Smooth muscle cell (in vitro differentiated cells): ENCODE data around the gene WLS. TPM values are rescaled to one million over a fixed set of nuclear protein-coding genes. Genes with fewer than 3 reads are reported as not detected.

Experiments used
- DNase-seq: peaks from one replicate; lab custom pipeline; 2025; ENCODE audit not compliant: unreplicated experiment; lab: John Stamatoyannopoulos, UW
- H2AFZ ChIP-seq: fragments of 200-600 bp; sonication (generic); 2 replicates; pipeline ENCODE4 v1.6.0; 2016; ENCODE audit warnings: antibody characterized with exemption, low read depth, mild to moderate bottlenecking
- H3F3A ChIP-seq: fragments of 200-600 bp; sonication (generic); 2 replicates; pipeline ENCODE4 v1.6.0; 2017; ENCODE audit warnings: antibody characterized with exemption, low read depth
- H3K27ac ChIP-seq: fragments of 200-600 bp; sonication (generic); 2 replicates; pipeline ENCODE4 v1.5.1; 2016; ENCODE audit warnings: low read depth, mild to moderate bottlenecking
- H3K27me3 ChIP-seq: fragments of 200-600 bp; sonication (generic); 2 replicates; pipeline ENCODE4 v1.6.1; 2016; ENCODE audit warnings: low read depth, mild to moderate bottlenecking
- H3K36me3 ChIP-seq: fragments of 200-600 bp; sonication (generic); 2 replicates; pipeline ENCODE4 v1.5.1; 2016; ENCODE audit warnings: low read depth
- H3K4me1 ChIP-seq: fragments of 200-600 bp; sonication (generic); 2 replicates; pipeline ENCODE4 v1.5.1; 2016; ENCODE audit warnings: low read depth
- H3K4me2 ChIP-seq: fragments of 200-600 bp; sonication (generic); 2 replicates; pipeline ENCODE4 v1.6.0; 2016; ENCODE audit warnings: mild to moderate bottlenecking
- H3K4me3 ChIP-seq: fragments of 200-600 bp; sonication (generic); 2 replicates; pipeline ENCODE4 v1.5.1; 2016; ENCODE audit warnings: mild to moderate bottlenecking
- H3K79me2 ChIP-seq: fragments of 200-600 bp; sonication (generic); 2 replicates; pipeline ENCODE4 v1.6.0; 2016; ENCODE audit warnings: low read depth, mild to moderate bottlenecking
- H3K9ac ChIP-seq: fragments of 200-600 bp; sonication (generic); 2 replicates; pipeline ENCODE4 v1.6.0; 2016; ENCODE audit warnings: low read depth
- H3K9me3 ChIP-seq: fragments of 200-600 bp; sonication (generic); replicated peaks from 2 replicates; pipeline ENCODE4 v1.5.1; 2016; ENCODE audit warnings: low read depth
- H4K20me1 ChIP-seq: fragments of 200-600 bp; sonication (generic); 2 replicates; pipeline ENCODE4 v1.6.0; 2016; ENCODE audit warnings: low read depth
- CTCF ChIP-seq: fragments of 200-600 bp; sonication (generic); IDR thresholded peaks from 2 replicates; pipeline ENCODE4 v1.5.1; 2017; ENCODE audit warnings: borderline replicate concordance, mild to moderate bottlenecking, antibody characterized with exemption; ENCODE audit not compliant: insufficient read depth, poor library complexity, severe bottlenecking
- WGBS: methylation state at CpG from one replicate; pipeline ENCODE4 v1.1.7; 2016; ENCODE audit warnings: low lambda C conversion rate; 5-methylcytosine and 5-hydroxymethylcytosine counted together
- polyA plus RNA-seq: library from polyadenylated mRNA; unstranded; fragments of >200 nt; fragmentation: Nextera tagmentation; extraction: Ambion mirVana; gene quantifications from 2 replicates; pipeline ENCODE4 v1.2.1, GENCODE V29; 2016
- total RNA-seq: library from RNA; depleted of rRNA; stranded (reverse); fragments of >200 nt; gene quantifications from 2 replicates; pipeline ENCODE4 v1.2.3, GENCODE V29; 2014

WLS gene
- total and polyA plus RNA-seq, 2 experiments from 2014 or later = 58.1 to 112 TPM

- Histone ChIP-seq H3K36me3 (peaks cover 7% of the 10 kb centered on the region), H3K4me2 (no peak overlapping the region), H3K9ac (no peak overlapping the region), H4K20me1 (no peaks in the 10 kb centered on the region), H3K4me3 (no peak overlapping the region), H3F3A (peaks cover 5% of the 10 kb centered on the region), H3K4me1 (peaks cover 9% of the 10 kb centered on the region), H3K27me3 (no peaks in the 10 kb centered on the region), H3K9me3 (no peaks in the 10 kb centered on the region), H2AFZ (no peak overlapping the region), H3K79me2 (no peaks in the 10 kb centered on the region), H3K27ac (peak overlapping the region; percentile 8)
- DNase-seq = no peak
- no peak for TF ChIP-seq CTCF
- WGBS = 79% methylated on average over 2 of the region's 2 CpGs
These were observed 96.1 kb downstream of the WLS start for GRCh38 chr1:68136187-68136586.

GRCh38 chr1:68132426-68133130 is 99.7 kb downstream of the WLS start:
- no peak for DNase-seq
- Histone ChIP-seq H3F3A (no peaks in the 10 kb centered on the region), H3K4me2 (no peak overlapping the region), H2AFZ (no peak overlapping the region), H3K27ac (no peak overlapping the region), H3K9ac (no peak overlapping the region), H3K4me1 (peaks cover 6% of the 10 kb centered on the region), H3K27me3 (no peaks in the 10 kb centered on the region), H3K4me3 (no peak overlapping the region), H3K79me2 (no peaks in the 10 kb centered on the region), H4K20me1 (peaks cover 6% of the 10 kb centered on the region), H3K36me3 (peaks cover 7% of the 10 kb centered on the region), H3K9me3 (no peaks in the 10 kb centered on the region)
- no peak for TF ChIP-seq CTCF
- 96% methylated on average over 8 of the region's 8 CpGs for WGBS

GRCh38 chr1:68131261-68131660 is 101.1 kb downstream of the WLS start:
- 97% methylated on average over 3 of the region's 3 CpGs for WGBS
- H4K20me1 ChIP-seq = peaks cover 6% of the 10 kb centered on the region
- no peak for DNase-seq
- peaks cover 7% of the 10 kb centered on the region for H3K36me3 ChIP-seq
- H3K9me3 ChIP-seq = no peaks in the 10 kb centered on the region
- no peaks in the 10 kb centered on the region for H3K79me2 ChIP-seq
- no peaks in the 10 kb centered on the region for H3K27me3 ChIP-seq
- H3K9ac ChIP-seq = no peak overlapping the region
- H3K4me2 ChIP-seq = no peak overlapping the region
- no peak overlapping the region for H3K27ac ChIP-seq
- no peak for TF ChIP-seq CTCF
- no peaks in the 10 kb centered on the region for H3F3A ChIP-seq
- H3K4me3 ChIP-seq = no peak overlapping the region
- H2AFZ ChIP-seq = no peak overlapping the region
- H3K4me1 ChIP-seq = peaks cover 6% of the 10 kb centered on the region
